OCI-LY3 (cell line): Measurements from ENCODE around the gene SPATC1L.

Experiments used
- CTCF ChIP-seq: fragments of 200-600, 300-600 bp; sonication (generic); IDR thresholded peaks from 2 replicates; pipeline ENCODE4 v1.5.1; 2014; ENCODE audit warnings: antibody characterized with exemption, low read length, low read depth
- EZH2phosphoT487 ChIP-seq: fragments of 200-600 bp; shearing (Covaris generic); IDR thresholded peaks from 2 replicates; pipeline ENCODE4 v1.6.1; 2018; ENCODE audit warnings: antibody characterized with exemption, mixed run types, low read depth

GRCh38 chr21:46229923-46230260 is 45.6 kb upstream of the SPATC1L start:
- TF ChIP-seq CTCF: no peak
- no peak for TF ChIP-seq EZH2phosphoT487
